ENCODE data around the gene SLC6A9.

DNA sequence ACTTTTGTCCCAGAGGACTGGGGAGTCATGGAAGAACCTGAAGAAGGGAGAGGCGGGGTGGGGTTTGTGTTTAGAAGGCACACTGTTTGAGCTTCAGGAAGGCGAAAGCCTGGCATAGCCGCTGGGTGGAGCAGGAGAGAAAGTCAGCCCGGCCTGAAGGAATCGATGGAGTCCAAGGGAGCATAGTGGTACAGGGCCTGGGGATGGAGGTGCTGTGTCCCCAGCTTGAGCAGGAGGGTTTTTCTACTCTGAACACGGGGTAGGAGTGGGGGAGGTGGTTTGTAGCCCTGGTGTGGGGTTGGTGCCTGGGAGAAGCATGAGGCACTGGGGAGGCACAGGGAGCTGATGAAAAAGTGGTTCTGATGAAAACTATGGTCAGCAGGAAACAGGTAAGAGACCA lies 44.5 kb downstream of the SLC6A9 start:
- TF ChIP-seq, protein P1, sequence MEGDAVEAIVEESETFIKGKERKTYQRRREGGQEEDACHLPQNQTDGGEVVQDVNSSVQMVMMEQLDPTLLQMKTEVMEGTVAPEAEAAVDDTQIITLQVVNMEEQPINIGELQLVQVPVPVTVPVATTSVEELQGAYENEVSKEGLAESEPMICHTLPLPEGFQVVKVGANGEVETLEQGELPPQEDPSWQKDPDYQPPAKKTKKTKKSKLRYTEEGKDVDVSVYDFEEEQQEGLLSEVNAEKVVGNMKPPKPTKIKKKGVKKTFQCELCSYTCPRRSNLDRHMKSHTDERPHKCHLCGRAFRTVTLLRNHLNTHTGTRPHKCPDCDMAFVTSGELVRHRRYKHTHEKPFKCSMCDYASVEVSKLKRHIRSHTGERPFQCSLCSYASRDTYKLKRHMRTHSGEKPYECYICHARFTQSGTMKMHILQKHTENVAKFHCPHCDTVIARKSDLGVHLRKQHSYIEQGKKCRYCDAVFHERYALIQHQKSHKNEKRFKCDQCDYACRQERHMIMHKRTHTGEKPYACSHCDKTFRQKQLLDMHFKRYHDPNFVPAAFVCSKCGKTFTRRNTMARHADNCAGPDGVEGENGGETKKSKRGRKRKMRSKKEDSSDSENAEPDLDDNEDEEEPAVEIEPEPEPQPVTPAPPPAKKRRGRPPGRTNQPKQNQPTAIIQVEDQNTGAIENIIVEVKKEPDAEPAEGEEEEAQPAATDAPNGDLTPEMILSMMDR (IDR thresholded peaks at IDR 0.05; ENCODE audit: insufficient read depth, low read length, poor library complexity, severe bottlenecking) = no peak
- TF ChIP-seq EZH2phosphoT487 (conservative IDR thresholded peaks at IDR 0.05; ENCODE audit: low read length) = no peak

All from SU-DHL-6 (cell line).